Stimulated activated CD8-positive, alpha-beta memory T cell treated with anti-CD3 and anti-CD28 coated beads, Interleukin-12 subunit alpha, Interleukin-12 subunit beta, amount 100 ng/mL, for 24 hours (primary cell): ENCODE results near the gene SNX11.
A peak's percentile ranks its signal among the peaks of the same experiment; 100 is the strongest.
"Not testable (repeated sequence)": the region's sequence is repeated elsewhere in the genome, so short reads cannot be mapped to it uniquely, and the experiment has no call there.

ENCODE experiments used
- DNase-seq: peaks from one replicate; pipeline ENCODE4 v3.0.0-alpha.2; 2020; ENCODE audit errors: extremely low read depth

The SNX11 gene, protein sequence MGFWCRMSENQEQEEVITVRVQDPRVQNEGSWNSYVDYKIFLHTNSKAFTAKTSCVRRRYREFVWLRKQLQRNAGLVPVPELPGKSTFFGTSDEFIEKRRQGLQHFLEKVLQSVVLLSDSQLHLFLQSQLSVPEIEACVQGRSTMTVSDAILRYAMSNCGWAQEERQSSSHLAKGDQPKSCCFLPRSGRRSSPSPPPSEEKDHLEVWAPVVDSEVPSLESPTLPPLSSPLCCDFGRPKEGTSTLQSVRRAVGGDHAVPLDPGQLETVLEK

DNA sequence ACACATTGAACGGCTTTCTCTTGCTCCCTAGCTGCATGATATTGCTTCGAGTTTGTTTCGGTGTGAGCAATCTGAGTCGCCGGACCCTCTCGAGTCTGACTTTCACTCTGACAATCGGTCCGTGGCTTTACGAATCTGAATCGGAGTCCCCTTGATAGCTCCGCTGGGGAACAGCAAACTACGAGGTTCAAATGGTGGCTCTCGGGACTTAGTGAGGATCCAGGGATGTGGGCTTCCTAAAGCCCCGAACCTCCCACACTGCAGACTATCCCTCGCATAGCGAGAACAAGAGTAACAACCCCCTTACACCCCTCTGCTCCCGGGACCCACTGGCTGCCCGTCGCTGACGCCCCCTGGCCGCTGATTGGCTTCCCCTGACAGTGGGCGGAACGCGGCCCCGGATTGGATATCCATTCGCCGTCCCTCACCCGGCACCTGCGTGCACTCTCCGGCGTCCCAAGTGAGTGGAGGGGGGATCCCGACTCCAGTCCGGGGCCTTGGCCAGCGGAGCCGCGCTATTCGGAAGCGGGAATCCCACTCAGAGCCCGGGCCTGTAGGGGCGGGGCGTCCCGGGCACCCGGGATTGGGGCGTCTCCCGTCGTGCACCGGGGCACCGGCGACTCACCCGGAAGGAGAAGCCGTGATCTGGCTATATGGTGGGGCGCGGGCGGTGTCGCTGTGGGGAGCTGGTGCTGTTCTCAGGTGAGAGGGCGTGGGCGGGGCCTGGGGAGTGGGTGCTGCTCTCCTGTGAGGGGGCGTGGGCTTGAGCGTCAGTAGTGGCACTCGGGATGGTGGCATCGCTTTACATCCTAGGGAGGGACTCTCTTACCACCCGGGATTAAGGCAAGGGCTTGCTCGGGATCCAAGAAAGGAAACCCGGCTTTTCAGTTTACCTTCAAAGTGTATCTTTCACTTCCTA is at the start of gene SNX11:
SNX11 (plus strand) TSS at position 630 of the 919 bp plus-strand sequence. CDS start 4,278 bp downstream, outside the sequence.
- DNase-seq = peak; percentile 82

DNA sequence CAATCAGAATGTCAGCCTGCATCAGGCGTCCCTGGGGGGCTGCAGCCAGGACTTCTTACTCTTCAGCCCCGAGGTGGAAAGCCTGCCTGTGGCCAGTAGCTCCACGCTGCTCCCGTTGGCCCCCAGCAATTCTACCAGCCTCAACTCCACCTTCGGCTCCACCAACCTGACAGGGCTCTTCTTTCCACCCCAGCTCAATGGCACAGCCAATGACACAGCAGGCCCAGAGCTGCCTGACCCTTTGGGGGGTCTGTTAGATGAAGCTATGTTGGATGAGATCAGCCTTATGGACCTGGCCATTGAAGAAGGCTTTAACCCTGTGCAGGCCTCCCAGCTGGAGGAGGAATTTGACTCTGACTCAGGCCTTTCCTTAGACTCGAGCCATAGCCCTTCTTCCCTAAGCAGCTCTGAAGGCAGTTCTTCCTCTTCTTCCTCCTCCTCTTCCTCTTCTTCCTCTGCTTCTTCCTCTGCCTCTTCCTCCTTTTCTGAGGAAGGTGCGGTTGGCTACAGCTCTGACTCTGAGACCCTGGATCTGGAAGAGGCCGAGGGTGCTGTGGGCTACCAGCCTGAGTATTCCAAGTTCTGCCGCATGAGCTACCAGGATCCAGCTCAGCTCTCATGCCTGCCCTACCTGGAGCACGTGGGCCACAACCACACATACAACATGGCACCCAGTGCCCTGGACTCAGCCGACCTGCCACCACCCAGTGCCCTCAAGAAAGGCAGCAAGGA is 49.0 kb upstream of the SNX11 start:
- no peak for DNase-seq

DNA sequence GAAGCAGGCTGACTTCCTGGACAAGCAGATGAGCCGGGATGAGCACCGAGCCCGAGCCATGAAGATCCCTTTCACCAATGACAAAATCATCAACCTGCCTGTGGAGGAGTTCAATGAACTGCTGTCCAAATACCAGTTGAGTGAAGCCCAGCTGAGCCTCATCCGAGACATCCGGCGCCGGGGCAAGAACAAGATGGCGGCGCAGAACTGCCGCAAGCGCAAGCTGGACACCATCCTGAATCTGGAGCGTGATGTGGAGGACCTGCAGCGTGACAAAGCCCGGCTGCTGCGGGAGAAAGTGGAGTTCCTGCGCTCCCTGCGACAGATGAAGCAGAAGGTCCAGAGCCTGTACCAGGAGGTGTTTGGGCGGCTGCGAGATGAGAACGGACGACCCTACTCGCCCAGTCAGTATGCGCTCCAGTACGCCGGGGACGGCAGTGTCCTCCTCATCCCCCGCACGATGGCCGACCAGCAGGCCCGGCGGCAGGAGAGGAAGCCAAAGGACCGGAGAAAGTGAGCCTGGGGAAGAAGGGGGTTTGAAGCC is 48.4 kb upstream of the SNX11 start:
- no peak for DNase-seq

DNA sequence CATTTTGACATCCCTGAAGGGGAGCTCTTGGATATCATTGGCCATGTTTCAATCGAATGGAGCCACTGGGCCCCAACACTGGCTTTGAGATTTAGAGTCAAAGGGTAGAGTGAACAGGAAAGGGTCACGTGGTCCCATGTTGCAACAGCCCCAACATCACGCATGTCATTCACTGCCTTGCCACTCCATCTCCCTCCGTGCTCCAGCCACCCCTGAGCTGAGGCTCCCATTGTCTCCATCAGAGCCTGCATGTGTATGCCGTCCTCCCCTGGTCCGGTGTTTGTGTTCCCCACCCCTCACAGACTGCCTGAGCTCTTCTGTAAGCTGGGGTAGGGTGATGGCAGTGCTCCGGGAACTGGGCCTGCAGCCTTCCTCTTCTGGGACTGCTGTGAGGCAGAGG is 47.3 kb upstream of the SNX11 start:
- no peak for DNase-seq

DNA sequence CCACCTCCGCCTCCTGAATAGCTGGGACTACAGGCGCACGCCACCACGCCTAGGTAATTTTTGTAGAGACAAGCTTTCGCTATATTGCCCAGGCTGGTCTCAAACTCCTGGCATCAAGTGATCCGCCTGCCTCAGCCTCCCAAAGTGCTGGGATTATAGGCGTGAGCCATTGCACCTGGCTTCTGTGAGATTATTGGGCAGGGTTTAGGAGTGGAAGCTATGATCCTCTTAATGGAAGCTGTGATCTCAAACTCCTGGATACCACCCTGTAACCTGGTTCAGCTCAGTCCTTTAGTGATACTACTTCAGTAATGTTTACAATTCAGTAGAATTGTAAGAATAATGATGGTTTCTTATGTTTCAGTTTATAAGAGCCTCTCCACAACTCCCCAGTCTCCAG is 45.3 kb upstream of the SNX11 start:
- no peak for DNase-seq

DNA sequence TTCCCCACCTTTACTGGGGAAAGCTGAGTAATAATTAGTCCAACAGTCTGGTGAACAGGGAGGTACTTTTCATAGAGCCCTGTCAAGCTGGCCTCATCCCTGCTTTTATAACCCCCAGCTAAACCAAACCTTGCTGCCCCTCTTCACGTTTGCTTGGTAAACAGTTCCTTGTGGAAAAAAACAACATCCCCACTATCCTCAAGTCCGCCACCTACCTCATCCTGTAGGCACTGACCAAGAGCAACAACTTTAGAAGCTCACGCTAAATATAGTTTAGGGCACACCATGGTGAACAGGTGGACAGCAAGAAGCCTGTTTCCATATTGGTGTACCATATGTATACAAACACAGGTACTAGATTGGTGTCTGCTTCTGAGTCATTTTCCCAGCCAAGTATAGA is 42.9 kb upstream of the SNX11 start:
- no peak for DNase-seq

DNA sequence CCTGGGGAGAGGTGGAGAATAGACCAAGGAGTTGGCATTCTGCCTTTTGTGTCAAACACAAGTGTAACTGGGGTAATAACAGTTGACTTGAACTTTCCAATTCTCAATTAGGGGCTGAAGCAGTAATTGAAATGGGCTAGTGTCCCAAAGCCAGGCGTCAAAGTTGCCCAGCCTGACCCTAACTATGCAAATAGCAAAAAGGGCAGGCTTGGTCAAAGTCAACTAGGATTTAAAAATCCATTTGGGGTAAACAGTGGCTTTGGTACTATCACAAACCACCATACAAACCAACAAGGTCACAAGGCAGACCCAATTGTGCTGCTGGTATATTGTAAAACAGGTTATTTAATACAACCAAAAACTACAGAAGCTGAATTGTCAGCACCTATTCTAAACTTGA is 41.4 kb upstream of the SNX11 start:
- DNase-seq = no peak

DNA sequence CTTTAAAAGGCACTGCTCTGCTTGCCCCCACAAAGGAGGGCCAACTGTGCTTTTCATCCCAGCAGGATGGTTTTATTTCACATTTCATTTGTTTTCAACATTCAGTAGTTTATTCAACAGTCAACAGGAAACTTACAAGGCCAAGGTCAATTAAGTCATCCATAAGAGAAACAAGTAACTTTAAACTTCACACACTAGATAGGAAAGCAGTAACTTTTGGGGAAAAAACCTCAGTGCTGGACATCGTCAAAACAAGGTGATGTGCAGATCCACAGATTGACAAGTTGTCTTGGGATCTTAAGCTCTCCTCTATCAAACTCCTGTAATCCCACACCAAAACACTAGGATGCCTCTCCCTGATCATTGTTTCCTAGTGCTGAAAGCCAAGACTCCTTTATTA is 40.9 kb upstream of the SNX11 start:
- DNase-seq = no peak

DNA sequence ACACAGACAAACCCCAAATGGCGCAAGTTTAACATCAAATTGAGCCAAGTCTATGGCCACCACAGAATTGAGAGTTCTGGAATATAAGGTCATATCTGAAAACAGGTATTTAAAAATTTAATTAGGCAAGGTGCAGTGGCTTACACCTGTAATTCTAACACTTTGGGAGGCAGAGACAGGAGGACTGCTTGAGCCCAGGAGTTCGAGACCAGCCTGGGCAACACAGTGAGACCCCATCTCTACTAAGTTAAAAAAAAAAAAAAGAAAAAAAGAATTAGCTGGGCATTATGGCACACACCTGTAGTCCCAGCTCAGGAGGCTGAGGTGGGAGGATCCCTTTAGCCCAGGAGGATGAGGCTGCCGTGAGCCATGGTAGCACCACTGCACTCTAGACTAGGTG is 40.3 kb upstream of the SNX11 start:
- no peak for DNase-seq

DNA sequence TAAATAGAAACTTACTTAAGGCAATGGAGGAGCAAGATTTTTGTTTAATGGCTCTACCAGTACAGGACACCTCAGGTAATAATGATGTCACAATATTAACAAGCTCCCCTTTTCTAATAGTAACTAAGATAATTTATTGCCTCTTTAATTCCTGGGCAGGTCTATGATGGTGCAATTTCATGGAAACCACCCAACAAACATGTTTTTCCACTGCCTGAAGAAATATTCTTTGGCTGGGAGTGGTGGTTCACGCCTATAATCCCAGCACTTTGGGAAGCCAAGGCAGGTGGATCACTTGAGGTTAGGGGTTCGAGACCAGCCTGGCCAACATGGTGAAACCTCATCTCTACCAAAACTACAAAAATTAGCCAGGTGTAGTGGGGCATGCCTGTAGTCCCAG is 39.8 kb upstream of the SNX11 start:
- not testable (repeated sequence) for DNase-seq

DNA sequence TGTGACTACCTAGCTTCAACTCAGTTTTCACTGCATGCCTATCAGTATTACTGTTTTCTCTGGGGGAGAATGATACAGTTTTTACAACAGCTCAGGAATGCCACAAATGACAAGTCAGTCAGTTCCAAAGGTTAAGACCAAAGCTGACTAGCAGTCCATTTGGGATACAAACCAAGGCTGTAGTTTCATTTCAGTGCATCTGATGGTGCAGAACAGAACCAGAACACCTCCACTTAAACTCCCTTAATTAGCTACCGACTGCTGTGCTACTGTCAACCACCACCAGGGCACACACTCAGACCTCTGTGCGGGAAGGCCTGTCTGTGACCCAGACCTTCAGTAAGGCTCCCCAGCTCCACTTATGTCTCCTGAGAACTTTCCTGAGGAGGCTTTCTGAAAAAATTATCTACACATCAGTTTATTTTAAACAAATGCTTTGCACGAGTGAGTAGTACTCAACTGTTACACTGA is 39.0 kb upstream of the SNX11 start:
- DNase-seq = no peak

DNA sequence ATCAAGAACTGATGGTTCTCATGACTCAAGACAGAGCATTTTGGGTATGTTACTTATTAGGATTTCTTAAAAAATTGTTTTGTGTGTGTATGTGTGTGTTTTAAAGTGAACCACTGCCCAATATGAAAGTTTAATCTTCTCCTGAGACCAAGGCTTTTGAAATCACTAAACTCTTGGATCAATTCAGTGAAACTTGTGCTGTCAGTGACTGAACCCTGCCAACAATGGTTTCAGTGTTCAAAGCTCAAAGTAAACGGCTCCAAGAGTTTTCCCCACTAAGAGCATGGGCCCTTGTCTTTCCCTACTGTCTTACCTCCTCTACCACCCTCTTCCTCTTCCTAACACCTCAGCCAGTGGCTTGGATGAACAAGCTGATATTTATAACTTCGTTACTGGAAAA is 37.4 kb upstream of the SNX11 start:
- no peak for DNase-seq

DNA sequence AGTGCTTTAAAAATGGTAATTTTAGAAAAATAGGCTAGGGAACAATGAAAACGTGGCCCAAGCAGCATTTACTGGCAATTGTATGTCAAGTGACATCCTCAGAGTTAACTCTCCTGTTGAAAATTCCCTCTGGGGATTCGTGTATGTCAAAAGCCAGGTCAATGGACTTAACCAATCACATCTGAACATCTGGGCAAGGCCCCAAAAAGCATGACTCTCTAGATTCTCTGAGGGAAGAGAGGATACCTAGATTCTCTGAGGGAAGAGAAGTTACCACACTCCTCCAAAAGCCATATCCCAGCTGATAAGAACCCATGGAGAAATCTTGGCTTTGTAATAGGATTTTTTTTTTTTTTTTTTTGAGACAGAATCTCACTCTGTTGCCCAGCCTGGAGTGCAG is 35.9 kb upstream of the SNX11 start:
- DNase-seq = no peak

DNA sequence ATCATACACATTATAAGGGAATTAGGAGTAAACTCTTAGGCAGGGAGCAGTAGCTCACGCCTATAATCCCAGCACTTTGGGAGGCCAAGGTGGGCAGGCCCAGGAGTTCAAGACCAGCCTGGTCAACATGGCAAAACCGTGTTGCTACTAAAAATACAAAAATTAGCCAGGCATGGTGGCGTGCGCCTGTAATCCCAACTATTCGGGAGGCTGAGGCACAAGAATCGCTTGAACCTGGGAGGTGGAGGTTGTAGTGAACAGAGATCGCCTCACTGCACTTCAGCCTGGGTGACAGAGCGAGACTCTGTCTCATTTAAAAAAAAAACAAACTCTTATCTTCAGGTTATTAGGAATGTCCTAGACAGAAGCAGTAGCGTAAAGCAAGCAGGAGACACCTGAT is 34.8 kb upstream of the SNX11 start:
- not testable (repeated sequence) for DNase-seq

DNA sequence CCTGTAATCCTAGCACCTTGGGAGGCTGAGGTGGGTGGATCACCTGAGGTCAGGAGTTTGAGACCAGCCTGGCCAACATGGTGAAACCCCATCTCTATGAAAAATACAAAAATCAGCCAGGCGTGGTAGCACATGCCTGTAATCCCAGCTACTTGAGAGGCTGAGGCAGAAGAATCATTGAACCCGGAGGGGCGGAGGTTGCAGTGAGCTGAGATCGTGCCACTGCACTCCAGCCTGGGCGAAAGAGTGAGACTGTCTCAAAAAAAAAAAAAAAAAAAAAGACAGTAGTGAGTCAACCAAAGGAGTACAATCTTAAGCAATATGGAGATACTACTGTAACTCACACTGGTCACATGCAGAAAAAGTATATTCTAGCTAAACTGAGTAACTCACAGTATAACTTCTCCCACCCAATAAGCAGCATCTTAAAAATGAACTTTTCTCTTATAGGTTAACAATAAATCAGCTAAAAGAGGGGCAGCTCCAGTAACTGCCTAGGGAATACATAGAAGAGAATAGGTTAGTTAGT is 33.9 kb upstream of the SNX11 start:
- DNase-seq = not testable (repeated sequence)

DNA sequence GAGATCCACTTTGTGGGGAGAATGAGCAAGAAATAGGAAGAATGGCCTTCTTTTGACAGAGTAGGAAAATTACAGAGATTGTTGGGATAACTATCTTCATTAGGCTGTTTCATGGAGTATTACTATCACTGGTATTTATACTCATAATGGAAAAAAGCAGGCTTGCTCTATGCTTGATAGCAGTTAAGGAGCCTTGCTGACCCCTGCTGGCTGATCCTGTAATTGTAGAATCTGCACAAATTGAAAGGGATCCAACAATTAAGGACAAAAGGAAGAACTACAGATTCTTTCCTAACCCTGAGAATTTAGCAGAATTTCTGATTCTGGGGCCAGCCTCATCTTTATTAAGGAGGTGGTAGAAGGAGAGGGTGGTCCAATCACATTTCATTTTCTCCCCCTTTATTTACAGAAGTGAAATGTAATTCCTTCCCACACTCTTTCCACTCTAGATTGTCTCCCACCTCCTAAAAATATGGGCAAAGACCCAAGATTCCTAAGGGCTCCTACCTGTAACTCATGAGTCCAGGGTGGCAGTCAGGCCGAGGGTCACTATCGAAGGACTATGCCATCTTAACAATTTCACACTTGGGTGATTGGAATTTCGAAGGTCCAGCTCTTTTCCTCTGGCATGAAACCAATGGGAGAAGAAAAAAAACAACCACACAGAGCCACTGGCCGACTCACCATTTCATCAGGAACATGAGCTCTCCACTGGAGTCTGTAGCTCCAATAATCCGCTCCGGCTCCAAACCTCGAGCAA is 33.1 kb upstream of the SNX11 start:
- DNase-seq = peak; percentile 33

DNA sequence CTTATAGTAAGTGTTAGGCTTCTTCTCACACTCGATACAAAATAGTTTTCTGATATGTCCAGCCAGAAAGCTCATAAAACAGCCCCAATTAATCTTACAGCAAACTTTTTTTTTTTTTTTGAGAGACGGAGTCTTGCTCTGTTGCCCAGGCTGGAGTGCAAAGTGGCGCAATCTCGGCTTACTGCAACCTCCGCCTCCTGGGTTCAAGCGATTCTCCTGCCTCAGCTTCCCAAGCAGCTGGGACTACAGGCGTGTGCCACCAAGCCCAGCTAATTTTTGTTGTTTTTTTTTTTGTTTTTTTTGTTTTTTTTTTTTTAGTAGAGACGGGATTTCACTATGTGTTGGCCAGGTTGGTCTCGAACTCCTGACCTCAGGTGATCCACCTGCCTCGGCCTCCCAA is 30.4 kb upstream of the SNX11 start:
- not testable (repeated sequence) for DNase-seq

DNA sequence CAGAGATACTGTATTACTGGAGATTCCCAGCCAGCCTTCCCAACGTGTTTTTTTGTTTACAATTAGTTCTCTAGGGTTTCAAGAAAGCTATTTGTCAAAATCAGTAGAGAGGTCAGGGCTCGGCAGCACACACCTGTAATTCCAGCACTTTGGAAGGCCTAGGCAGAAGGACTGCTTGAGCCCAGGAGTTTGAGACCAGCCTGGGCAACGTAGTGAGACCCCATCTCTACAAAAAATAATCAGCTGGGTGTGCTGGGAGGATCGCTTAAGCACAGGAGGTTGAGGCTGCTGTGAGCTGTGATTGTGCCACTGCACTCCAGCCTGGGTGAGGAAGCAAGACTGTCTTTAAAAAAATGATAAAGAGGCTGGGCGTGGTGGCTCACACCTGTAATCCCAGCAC is 25.7 kb upstream of the SNX11 start:
- DNase-seq = no peak

DNA sequence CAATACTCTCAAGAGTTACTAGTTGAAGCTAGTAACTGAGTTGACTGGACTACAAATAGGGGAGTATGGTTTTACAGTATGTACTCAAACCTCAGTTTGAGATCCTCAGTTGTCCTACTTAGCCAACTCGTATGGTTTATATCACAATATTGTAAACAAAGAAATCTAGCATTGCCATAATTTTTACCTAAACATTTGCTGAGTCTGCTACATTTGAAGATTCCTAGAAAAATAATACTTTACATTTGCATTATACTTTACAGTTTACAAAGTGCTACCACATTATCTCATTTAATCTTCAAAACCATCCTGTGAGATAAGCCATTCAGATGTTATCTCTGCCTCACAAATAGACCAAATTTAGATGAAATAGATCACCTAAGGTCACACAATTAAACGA is 22.6 kb upstream of the SNX11 start:
- no peak for DNase-seq

DNA sequence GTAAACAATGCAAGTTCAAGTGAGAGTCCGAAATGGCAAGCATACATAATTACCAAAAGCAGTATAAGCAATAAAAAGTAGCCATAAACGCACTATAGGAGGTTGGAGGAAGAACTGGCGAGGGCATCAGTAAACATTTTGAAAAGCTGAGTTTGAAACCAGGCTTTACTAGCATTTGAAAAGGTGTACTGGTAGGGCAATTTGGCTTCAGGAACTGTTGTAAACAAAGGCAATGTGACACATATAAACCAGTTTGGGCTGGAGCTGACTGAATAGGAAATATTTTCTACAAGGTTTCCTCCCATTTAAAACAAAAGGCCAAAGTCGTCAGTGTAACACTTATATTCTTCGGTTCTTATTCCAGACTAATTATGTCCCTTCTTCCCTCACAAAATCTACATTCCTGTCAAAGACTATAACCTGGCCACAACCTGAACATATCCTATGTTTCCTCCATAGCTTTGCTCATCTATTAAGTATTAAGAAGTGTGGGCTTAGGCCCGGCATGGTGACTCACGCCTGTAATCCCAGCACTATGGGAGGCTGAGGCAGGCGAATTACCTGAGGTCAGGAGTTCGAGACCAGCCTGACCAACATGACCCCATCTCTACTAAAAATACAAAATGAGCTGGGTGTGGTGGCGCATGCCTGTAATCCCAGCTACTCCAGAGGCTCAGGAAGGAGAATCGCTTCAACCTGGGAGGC is 14.1 kb upstream of the SNX11 start:
- DNase-seq = no peak
